ENCODE measurements around the gene MT1B.

DNA sequence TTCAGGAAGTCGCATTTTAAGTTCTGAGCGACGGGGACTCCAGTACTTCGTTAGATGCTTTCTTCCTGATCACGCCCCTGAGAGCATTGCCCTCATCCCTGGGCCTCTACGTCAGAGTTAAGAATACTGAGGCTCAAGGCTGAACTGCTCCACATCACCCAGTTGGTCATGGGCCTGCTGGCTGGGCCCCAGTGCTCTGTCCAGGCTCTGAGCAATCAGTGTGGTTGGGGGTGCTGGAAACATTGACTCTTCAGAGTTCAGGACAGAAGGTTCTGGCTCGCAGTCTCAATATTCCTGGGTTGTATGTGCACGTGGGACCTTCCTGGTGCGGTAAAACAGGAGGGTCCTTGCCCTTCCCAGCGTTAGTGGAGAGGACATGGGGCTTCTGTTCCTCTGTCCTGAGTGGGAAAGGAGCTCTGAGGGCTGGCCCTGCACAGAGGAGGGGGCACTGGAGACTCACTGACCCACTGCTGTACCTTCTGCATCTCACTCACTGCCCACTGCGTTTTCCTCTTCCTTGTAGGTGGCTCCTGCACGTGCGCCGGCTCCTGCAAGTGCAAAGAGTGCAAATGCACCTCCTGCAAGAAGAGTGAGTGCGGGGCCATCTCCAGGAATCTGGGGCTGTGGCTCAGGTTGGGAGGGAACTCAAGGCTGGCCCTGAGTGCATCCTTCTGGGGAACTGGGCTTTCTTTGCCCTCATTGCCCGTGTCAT, 25.6 kb upstream of the MT1B start:
- TF ChIP-seq POLR2A (IDR thresholded peaks at IDR 0.05; ENCODE audit: low read depth, low read length) (no peak), POLR2AphosphoS5 (IDR thresholded peaks at IDR 0.05; ENCODE audit: low read depth, low read length) (no peak), TAF1 (IDR thresholded peaks at IDR 0.05; ENCODE audit: borderline replicate concordance, low read depth, low read length) (no peak)
